ENCODE data around the gene DYNC1H1.

- TF ChIP-seq, protein P1, sequence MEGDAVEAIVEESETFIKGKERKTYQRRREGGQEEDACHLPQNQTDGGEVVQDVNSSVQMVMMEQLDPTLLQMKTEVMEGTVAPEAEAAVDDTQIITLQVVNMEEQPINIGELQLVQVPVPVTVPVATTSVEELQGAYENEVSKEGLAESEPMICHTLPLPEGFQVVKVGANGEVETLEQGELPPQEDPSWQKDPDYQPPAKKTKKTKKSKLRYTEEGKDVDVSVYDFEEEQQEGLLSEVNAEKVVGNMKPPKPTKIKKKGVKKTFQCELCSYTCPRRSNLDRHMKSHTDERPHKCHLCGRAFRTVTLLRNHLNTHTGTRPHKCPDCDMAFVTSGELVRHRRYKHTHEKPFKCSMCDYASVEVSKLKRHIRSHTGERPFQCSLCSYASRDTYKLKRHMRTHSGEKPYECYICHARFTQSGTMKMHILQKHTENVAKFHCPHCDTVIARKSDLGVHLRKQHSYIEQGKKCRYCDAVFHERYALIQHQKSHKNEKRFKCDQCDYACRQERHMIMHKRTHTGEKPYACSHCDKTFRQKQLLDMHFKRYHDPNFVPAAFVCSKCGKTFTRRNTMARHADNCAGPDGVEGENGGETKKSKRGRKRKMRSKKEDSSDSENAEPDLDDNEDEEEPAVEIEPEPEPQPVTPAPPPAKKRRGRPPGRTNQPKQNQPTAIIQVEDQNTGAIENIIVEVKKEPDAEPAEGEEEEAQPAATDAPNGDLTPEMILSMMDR (conservative IDR thresholded peaks at IDR 0.05; ENCODE audit: low read depth in 2 of 2): no peak
- TF ChIP-seq JUNB (IDR thresholded peaks at IDR 0.05; ENCODE audit: unreplicated experiment): no peak
- no peak for TF ChIP-seq EZH2 (IDR thresholded peaks at IDR 0.05; ENCODE audit: low read depth, unreplicated experiment)
- no peak for TF ChIP-seq CREB1 (CRISPR knock-in tag; IDR thresholded peaks at IDR 0.05; ENCODE audit: low read depth)
- TF ChIP-seq REST (IDR thresholded peaks at IDR 0.05; ENCODE audit: unreplicated experiment): no peak
- no peak for TF ChIP-seq POLR2AphosphoS5 (IDR thresholded peaks at IDR 0.05; ENCODE audit: low read depth)
- no peak for TF ChIP-seq EZH2phosphoT487 (IDR thresholded peaks at IDR 0.05; ENCODE audit: unreplicated experiment)
- TF ChIP-seq ZNF114 (CRISPR knock-in tag; IDR thresholded peaks at IDR 0.05): no peak
Measured at GRCh38 chr14:101915871-101916815, 48.2 kb upstream of the DYNC1H1 start.
